Lung microvascular endothelial cell (primary cell): Measurements from ENCODE around the gene PEX16. TPM values are rescaled to one million over a fixed set of nuclear protein-coding genes. Genes with fewer than 3 reads are reported as not detected.

Experiments used
- DNase-seq, 2 donors: peaks; one replicate each; pipeline versions ENCODE4 v3.0.0 to v3.0.0-alpha.2; 2010; ENCODE audit warnings: low read depth in 2 of 2
- total RNA-seq: library from RNA; depleted of rRNA; stranded (reverse); fragments of >200 nt; gene quantifications from 2 replicates; pipeline ENCODE4 v1.2.1, GENCODE V29; 2014

The PEX16 gene
- total RNA-seq, 1 donor from 2014 or later, result 32.9 TPM

DNA sequence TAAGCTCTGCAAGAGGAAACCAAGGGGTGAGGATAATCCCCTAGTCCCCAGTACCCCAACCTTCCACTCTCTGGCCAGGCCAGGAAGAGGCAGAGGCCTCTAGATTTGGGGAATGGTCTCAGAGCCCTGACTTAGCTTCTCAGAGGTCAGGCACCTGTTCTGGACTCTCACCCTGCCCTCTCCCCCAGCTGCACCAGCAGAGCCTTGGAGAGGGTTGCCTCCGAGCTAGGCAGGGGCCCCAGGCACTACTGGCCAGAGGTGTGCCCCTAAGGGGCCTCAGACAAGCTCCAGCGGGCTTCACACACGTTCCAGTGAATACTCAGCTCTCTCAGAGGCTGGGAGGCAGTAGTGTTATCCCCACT lies 18.6 kb downstream of the PEX16 start:
- DNase-seq, result no peak

GRCh38 chr11:45897556-45897955 lies 20.1 kb downstream of the PEX16 start:
- DNase-seq, result no peak

DNA sequence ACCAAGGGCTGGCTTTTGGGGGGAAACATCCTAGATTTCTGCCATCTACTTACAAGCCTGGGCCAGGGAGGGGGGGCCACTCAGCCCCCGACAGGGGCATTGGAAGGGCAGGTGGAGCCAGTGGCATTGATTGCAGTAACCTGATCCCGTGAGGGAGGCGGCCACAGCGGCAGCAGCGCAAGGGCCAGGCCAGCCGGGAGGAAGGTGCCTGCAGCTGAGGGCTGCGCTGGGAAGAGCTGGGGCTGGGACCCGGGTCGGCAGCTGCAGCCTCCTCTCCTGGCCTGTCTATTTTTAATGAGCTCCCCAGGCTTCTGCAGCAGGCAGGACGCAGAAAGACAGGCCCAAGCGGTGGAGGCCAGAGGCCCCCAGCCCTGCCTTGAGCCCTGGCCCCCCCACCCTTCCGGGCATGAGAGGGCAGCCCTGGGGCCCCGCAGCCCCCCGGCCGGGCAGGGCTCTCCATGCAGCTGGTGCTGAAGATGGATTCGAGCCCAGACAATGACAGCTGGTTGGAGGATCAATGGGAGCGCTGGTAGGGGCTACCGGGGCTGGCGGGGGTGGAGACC lies 21.2 kb downstream of the PEX16 start:
- DNase-seq, result no peak

DNA sequence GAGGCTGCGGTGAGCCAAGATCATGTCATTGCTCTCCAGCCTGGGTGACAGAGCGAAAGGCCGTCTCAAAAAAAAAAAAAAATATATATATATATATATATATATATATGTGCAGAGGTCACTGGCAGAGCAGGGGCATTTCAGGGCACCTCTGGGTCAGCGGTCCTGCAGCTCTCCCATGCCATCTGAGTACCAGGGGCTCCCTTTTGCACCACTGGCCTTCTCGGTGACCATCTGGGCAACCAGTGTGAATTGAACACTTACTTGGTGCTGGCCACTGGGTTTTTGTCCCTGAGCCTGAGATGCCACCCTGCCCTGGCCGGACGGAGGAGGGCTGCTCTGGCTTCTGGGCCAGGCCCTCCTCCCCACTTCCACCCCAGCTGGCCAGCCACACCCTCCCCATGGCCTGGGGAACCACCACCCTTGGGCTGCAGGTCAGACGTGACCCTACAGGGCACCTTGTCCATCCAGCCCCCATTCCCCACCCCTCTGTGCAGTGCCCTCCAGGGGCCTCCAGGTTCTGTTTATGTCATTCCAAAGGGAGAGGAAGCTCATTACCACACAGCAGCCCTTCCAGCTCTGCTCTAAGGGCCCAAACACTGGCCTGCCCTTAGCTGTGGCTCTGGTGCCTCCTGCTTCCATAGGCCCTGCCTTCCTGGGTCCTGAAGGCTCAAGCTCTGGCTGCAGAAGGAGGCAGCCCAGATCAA lies 22.0 kb downstream of the PEX16 start:
- DNase-seq, result no peak

GRCh38 chr11:45894555-45895247 lies 23.0 kb downstream of the PEX16 start:
- no peak for DNase-seq

GRCh38 chr11:45892856-45893255 lies 24.8 kb downstream of the PEX16 start:
- no peak for DNase-seq

- DNase-seq, result no peak
Measured at GRCh38 chr11:45890886-45891550, 26.7 kb downstream of the PEX16 start.

DNA sequence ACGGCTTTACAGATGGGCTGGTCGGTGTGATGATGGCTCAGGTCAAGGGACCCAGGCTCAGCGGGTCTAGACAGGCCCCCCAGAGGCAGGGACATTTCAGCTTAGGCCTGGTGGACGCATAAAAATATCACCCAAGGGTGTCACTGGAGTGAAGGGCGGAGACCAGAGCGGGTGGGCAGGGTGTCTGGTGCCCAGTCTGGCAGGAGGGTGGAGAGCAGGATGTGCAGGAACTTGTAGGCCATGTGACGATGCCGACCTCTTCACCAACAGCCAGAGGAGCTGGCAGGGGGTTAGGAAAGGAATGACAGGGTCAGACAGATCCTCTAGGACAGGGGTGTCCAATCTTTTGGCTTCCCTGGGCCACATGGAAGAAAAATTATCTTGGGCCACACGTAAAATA lies 27.7 kb downstream of the PEX16 start:
- no peak for DNase-seq

DNA sequence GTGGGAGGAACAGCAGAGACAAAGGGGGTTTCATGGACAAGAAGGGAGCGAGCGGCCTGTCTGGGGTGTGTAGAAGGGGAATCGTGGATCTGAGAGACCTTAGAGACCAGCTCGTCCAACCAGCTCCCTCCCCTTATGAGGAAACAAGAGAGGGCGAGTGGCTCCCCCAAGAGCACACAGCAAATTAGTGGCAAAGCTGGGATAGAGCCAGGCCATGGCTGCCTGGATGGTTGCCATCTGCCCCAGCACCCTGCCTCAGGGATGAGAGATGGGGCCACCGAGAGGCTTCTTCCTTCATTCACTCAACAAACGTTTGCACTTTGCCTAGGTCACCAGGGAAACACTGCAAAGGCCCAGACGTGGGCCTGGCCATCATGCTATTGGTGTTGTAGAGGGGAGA lies 28.1 kb downstream of the PEX16 start:
- no peak for DNase-seq

- DNase-seq, result no peak
Measured at GRCh38 chr11:45887587-45887986, 30.1 kb downstream of the PEX16 start.

DNA sequence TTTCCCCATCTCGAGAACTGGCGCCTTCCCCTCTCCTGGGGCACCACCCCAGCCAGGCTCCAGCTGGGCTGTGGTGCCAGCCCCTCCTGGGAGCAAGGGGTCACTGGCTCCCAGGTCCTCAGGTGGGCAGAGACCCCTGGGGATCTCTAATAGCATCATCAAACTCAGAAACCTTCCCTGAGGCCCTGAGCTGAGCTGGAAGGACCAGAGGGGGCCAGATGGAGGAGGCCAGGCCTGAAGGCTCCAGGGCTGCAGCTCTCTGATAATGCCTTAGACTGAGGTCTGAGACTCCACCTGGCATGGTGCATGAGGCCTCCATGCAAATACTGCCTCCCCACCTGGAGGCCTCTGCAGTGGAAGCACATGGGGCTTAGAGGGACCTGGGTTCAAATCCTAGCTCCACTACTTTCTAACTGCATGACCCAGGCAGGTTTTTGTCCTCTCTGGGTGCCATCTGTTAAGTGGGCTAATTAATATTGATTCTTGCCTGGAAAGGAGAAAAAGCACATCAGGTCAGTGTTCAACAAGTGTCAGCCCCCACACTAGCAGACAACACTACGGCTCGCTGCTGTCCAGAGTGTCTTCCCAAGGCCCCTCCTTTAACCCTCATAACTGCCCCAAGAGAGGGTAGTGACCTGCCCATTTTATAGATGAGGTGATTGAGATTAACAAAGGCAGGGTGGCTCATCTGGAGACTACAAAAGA lies 30.7 kb downstream of the PEX16 start:
- no peak for DNase-seq

- DNase-seq, result no peak
Measured at GRCh38 chr11:45885921-45886721, 31.6 kb downstream of the PEX16 start.

GRCh38 chr11:45885274-45885920 lies 32.3 kb downstream of the PEX16 start, which contains the start of gene MAPK8IP1:
MAPK8IP1 (plus strand) TSS chr11:45885651; CDS start chr11:45885821, 170 bp downstream.
- DNase-seq, result peak; percentile 30 to 58

GRCh38 chr11:45884596-45885185 lies 33.0 kb downstream of the PEX16 start:
- DNase-seq, result no peak

GRCh38 chr11:45881708-45882368 lies 35.8 kb downstream of the PEX16 start:
- no peak for DNase-seq

- no peak for DNase-seq
Measured at GRCh38 chr11:45880772-45881570, 36.7 kb downstream of the PEX16 start.

- no peak for DNase-seq
Measured at GRCh38 chr11:45879803-45880686, 37.6 kb downstream of the PEX16 start.

GRCh38 chr11:45877845-45878244 lies 39.8 kb downstream of the PEX16 start:
- no peak for DNase-seq
